ENCODE results near the gene UQCRC2. TPM values are rescaled to one million over a fixed set of nuclear protein-coding genes. Genes with fewer than 3 reads are reported as not detected.
"Not testable (repeated sequence)": the region's sequence is repeated elsewhere in the genome, so short reads cannot be mapped to it uniquely, and the experiment has no call there.

UQCRC2 gene
- polyA plus RNA-seq, 1 donor from 2014 or later = 484 TPM

DNA sequence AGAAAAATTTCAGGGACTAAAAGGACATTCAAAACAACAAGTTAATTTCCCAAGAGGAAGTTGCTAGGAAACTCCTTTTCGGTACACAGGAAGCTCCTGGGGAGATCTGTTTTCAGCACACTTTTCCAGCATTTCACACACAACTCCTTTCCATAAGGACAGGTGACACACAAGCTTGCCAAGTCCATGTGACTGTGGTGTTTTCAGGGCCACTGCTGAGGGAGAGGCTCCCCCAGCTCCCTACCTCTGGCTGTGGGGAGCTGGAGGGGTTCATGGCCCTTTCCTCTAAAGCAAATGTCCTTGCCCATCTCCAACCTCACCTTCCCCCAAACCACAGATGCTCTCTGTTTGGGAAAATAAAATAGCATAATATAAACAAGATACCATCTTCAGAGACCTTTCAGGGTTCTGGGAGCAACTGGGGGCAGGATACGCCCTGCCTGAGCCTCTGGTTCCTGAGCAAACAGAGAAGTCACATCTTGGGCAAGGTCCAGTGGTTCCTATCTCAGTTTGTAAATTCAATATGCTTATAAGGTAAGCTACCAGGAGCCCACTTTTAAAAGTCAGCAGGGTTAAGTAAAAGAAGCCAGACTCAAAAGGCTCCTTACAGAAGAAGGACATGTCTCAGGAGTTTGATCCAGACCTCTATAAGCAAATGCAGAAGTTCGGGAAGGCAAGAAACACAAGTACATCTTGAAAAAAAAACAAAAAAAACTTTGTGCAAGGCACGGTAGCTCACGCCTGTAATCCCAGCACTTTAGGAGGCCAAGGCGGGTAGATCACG lies 44.7 kb downstream of the UQCRC2 start:
- Histone ChIP-seq H3K9me2 (ENCODE audit: insufficient read depth, low read length) (no peaks in the 10 kb centered on the region), H3K9ac (ENCODE audit: low read length) (no peak overlapping the region), H3K27me3 (ENCODE audit: insufficient read depth, low read depth, low read length) (no peaks in the 10 kb centered on the region), H4K20me1 (ENCODE audit: insufficient read depth) (no peaks in the 10 kb centered on the region), H3K4me2 (ENCODE audit: low read length) (no peak overlapping the region), H3K36me3 (ENCODE audit: insufficient read depth, low read length) (no peaks in the 10 kb centered on the region), H3K9me3 (ENCODE audit: low read length) (no peaks in the 10 kb centered on the region), H3F3A (ENCODE audit: insufficient read depth, low read length, poor library complexity, severe bottlenecking) (no peaks in the 10 kb centered on the region), H3K4me3 (ENCODE audit: low read length) (no peak overlapping the region), H3K79me2 (replicated peaks; ENCODE audit: insufficient read depth, low read length) (no peaks in the 10 kb centered on the region), H2AFZ (ENCODE audit: low read depth, low read length) (no peak overlapping the region), H3K27ac (ENCODE audit: low read length) (no peak overlapping the region)
- no peak for TF ChIP-seq SMC3 (conservative IDR thresholded peaks at IDR 0.05; ENCODE audit: poor library complexity)
- no peak for TF ChIP-seq EP300 (conservative IDR thresholded peaks at IDR 0.05; ENCODE audit: poor library complexity, severe bottlenecking)
- TF ChIP-seq POLR2AphosphoS5 (IDR thresholded peaks at IDR 0.05) = no peak
- TF ChIP-seq, protein P1, sequence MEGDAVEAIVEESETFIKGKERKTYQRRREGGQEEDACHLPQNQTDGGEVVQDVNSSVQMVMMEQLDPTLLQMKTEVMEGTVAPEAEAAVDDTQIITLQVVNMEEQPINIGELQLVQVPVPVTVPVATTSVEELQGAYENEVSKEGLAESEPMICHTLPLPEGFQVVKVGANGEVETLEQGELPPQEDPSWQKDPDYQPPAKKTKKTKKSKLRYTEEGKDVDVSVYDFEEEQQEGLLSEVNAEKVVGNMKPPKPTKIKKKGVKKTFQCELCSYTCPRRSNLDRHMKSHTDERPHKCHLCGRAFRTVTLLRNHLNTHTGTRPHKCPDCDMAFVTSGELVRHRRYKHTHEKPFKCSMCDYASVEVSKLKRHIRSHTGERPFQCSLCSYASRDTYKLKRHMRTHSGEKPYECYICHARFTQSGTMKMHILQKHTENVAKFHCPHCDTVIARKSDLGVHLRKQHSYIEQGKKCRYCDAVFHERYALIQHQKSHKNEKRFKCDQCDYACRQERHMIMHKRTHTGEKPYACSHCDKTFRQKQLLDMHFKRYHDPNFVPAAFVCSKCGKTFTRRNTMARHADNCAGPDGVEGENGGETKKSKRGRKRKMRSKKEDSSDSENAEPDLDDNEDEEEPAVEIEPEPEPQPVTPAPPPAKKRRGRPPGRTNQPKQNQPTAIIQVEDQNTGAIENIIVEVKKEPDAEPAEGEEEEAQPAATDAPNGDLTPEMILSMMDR (IDR thresholded peaks at IDR 0.05; ENCODE audit: poor library complexity, severe bottlenecking) = no peak
- no peak for TF ChIP-seq REST (IDR thresholded peaks at IDR 0.05; ENCODE audit: borderline replicate concordance)
- no peak for TF ChIP-seq MXI1 (conservative IDR thresholded peaks at IDR 0.05; ENCODE audit: poor library complexity, severe bottlenecking)
- TF ChIP-seq EZH2 (IDR thresholded peaks at IDR 0.05; ENCODE audit: borderline replicate concordance, insufficient read depth, low read length, poor library complexity, severe bottlenecking) = no peak
- TF ChIP-seq RAD21 (conservative IDR thresholded peaks at IDR 0.05) = no peak
- TF ChIP-seq TAF1 (IDR thresholded peaks at IDR 0.05; ENCODE audit: low read depth) = no peak

- TF ChIP-seq, protein P1 (IDR thresholded peaks at IDR 0.05; ENCODE audit: poor library complexity, severe bottlenecking) = no peak
- TF ChIP-seq TAF1 (IDR thresholded peaks at IDR 0.05; ENCODE audit: low read depth) (no peak), POLR2AphosphoS5 (IDR thresholded peaks at IDR 0.05) (no peak), EZH2 (IDR thresholded peaks at IDR 0.05; ENCODE audit: borderline replicate concordance, insufficient read depth, low read length, poor library complexity, severe bottlenecking) (no peak), RAD21 (conservative IDR thresholded peaks at IDR 0.05) (no peak), EP300 (conservative IDR thresholded peaks at IDR 0.05; ENCODE audit: poor library complexity, severe bottlenecking) (no peak), REST (IDR thresholded peaks at IDR 0.05; ENCODE audit: borderline replicate concordance) (no peak), SMC3 (conservative IDR thresholded peaks at IDR 0.05; ENCODE audit: poor library complexity) (no peak), MXI1 (conservative IDR thresholded peaks at IDR 0.05; ENCODE audit: poor library complexity, severe bottlenecking) (no peak)
- H3K36me3 ChIP-seq (ENCODE audit: insufficient read depth, low read length) = no peaks in the 10 kb centered on the region
- H3K9me2 ChIP-seq (ENCODE audit: insufficient read depth, low read length) = no peaks in the 10 kb centered on the region
- H3K9me3 ChIP-seq (ENCODE audit: low read length) = no peaks in the 10 kb centered on the region
- H3K27me3 ChIP-seq (ENCODE audit: insufficient read depth, low read depth, low read length) = no peaks in the 10 kb centered on the region
- H3K4me3 ChIP-seq (ENCODE audit: low read length) = no peak overlapping the region
- no peaks in the 10 kb centered on the region for H4K20me1 ChIP-seq (ENCODE audit: insufficient read depth)
- H3K4me2 ChIP-seq (ENCODE audit: low read length) = no peak overlapping the region
- H3K79me2 ChIP-seq (replicated peaks; ENCODE audit: insufficient read depth, low read length) = no peaks in the 10 kb centered on the region
- no peak overlapping the region for H3K27ac ChIP-seq (ENCODE audit: low read length)
- H3K9ac ChIP-seq (ENCODE audit: low read length) = no peak overlapping the region
- no peak overlapping the region for H2AFZ ChIP-seq (ENCODE audit: low read depth, low read length)
- no peaks in the 10 kb centered on the region for H3F3A ChIP-seq (ENCODE audit: insufficient read depth, low read length, poor library complexity, severe bottlenecking)
Observed at GRCh38 chr16:22001591-22001990, 48.4 kb downstream of the UQCRC2 start.

- H3K4me3 ChIP-seq (ENCODE audit: low read length); H2AFZ ChIP-seq (ENCODE audit: low read depth, low read length); H3K9me3 ChIP-seq (ENCODE audit: low read length); H3K4me2 ChIP-seq (ENCODE audit: low read length); H3K36me3 ChIP-seq (ENCODE audit: insufficient read depth, low read length); H3F3A ChIP-seq (ENCODE audit: insufficient read depth, low read length, poor library complexity, severe bottlenecking); H3K9me2 ChIP-seq (ENCODE audit: insufficient read depth, low read length); H4K20me1 ChIP-seq (ENCODE audit: insufficient read depth); H3K27ac ChIP-seq (ENCODE audit: low read length); H3K9ac ChIP-seq (ENCODE audit: low read length); H3K27me3 ChIP-seq (ENCODE audit: insufficient read depth, low read depth, low read length); H3K79me2 ChIP-seq (replicated peaks; ENCODE audit: insufficient read depth, low read length): not testable (repeated sequence)
Observed at GRCh38 chr16:22002047-22002446, 48.9 kb downstream of the UQCRC2 start.

Measured in neural cell (in vitro differentiated cells).